Islet of Langerhans (tissue), 1 donor: ENCODE data around the gene SLC44A4.
"Not testable (repeated sequence)": the region's sequence is repeated elsewhere in the genome, so short reads cannot be mapped to it uniquely, and the experiment has no call there.

Experiments
- FAIRE-seq: peaks from one replicate; lab custom pipeline; 2011; peaks lifted over from hg19 to GRCh38; lab: Jason Lieb, UNC

Gene SLC44A4

DNA sequence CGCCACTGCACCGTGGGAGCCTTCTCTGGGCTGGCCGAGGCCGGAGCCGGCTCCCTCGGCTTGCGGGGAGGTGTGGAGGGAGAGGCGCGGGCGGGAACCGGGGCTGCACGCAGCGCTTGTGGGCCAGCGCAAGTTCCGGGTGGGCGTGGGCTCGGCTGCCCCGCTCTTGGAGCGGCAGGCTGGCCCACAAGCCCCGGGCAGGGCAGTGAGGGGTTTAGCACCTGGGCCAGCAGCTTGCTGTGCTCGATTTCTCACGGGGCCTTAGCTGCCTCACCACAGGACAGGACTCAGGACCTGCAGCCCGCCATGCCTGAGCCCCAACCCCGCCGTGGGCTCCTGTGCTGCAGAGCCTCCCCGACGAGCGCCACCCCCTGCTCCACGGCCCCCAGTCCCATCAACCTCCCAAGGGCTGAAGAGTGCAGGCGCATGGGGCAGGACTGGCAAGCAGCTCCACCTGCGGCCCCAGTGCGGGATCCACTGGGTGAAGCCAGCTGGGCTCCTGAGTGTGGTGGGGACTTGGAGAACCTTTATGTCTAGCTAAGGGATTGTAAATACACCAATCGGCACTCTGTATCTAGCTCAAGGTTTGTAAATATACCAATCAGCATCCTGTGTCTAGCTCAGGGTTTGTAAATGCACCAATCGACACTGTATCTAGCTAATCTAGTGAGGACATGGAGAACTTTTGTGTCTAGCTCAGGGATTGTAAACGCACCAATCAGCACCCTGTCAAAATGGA, 26.6 kb downstream of the SLC44A4 start:
- FAIRE-seq, result not testable (repeated sequence)

DNA sequence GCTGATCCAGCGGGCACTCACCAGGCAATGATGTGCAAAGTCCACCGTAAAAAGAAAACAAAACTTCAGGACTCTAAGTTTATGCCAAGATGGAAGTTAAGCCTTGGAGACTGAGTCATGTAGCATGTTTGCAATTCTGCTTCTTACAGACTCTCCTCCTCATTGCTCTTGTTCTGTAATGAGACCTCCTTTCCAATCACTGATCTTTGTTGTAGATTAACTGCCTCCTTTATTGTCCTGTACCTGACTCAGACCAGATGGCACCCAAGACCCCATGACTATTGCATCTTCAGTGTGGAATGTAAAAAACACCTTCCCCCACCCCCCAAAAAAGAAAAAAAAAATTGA, 27.3 kb downstream of the SLC44A4 start:
- no peak for FAIRE-seq

GRCh38 chr6:31850765-31851484, 27.9 kb downstream of the SLC44A4 start:
- FAIRE-seq, result no peak

DNA sequence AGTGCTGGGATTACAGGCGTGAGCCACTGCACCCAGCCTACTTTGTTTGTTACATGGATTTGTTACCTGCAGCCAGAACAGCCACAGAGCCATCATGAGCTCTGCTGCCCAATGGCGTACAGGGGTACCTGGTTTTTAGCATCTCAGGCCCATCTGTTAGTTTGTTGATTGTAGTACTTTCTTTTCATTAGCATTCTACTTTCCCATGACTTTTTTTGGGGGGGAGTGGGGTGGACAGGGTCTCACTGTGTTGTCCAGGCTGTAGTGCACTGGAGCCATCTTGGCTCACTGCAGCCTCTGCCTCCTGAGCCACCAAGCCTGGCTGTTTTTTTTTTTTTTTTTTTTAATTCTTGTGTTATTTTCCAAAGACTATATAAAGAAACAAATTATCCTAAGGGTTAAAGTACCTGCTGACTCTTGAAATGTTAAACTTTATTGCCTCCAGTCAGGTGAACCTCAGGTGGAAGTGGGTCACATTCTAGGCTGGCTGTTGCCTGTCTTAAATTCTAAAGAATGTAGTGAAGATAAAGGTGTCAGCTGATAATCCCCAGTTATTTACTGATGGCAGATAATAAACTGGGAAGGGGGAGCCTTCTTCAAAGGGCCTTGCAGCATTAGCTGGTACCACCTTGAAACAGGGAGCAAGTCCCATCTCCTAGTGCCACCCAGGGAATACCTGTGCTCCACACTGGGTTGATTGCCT, 31.4 kb downstream of the SLC44A4 start:
- no peak for FAIRE-seq

DNA sequence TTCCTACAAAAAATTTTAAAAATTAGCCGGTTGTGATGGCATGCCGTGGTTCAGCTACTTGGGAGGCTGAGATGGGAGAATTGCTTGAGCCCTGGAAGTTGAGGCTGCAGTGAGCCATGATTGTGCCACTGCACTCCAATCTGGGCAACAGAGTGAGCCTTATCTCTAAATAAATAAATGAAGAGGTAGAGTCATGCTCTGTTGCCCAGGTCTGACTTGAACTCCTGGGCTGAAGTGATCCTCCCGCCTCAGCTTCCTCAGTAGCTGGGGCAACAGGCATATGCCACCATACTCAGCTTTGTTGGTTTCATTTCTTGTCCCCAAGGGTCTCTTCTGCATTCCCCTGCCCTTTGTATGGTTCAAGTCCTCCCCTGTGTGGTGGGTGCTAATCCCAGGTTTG, 34.3 kb downstream of the SLC44A4 start:
- FAIRE-seq, result no peak

DNA sequence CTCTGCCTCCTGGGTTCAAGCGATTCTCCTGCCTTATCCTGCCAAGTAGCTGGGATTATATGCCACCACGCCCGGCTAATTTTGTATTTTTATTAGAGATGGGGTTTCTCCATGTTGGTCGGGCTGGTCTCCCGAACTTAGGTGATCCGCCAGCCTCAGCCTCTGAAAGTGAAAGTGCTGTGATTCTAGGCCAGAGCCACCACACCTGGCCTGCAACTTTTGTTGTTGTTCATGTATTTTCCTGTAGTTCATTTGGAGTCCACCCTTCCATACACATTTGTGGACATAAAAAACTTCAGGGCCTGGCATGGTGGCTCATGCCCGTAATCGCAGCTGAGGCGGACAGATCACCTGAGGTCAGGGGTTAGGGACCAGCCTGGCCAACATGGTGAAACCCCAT, 36.7 kb downstream of the SLC44A4 start:
- no peak for FAIRE-seq

- FAIRE-seq, result not testable (repeated sequence)
Measured at GRCh38 chr6:31839779-31840126, 39.0 kb downstream of the SLC44A4 start.

- no peak for FAIRE-seq
Measured at GRCh38 chr6:31838968-31839367, 39.8 kb downstream of the SLC44A4 start.

GRCh38 chr6:31838114-31838553, 40.7 kb downstream of the SLC44A4 start:
- FAIRE-seq, result not testable (repeated sequence)

DNA sequence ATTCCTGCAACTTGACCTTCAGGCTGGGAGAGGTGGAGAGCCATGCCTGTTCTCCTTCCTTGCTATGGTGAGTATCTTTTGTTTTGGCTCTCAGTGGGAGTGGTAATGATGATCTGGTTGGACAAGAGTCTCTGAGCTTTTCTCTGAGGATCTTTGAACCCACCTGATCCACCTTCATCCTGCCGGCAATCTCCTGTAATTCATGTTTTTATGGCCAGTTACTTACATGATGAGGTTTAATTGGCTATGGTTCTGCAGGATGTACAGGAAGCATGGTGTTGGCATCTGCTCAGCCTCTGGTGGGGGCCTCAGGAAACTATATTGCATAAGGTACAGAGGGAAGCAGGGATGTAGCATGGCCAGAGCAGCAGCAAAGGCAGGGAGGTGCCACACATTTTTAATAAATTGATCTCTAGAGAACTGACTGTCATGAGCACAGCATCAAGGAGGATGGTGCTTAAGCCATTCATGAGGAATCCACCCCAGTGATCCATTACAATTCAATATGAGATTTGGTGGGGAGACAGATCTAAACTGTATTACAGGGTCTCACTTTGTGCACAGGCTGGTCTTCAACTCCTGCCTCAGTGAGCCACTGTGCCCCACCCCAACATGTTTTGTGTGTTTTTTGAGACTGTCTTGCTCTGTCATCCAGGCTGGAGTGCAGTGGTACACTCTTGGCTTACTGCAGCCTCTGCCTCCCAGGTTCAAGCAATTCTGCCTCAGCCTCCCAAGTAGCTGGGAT, 41.3 kb downstream of the SLC44A4 start:
- no peak for FAIRE-seq

DNA sequence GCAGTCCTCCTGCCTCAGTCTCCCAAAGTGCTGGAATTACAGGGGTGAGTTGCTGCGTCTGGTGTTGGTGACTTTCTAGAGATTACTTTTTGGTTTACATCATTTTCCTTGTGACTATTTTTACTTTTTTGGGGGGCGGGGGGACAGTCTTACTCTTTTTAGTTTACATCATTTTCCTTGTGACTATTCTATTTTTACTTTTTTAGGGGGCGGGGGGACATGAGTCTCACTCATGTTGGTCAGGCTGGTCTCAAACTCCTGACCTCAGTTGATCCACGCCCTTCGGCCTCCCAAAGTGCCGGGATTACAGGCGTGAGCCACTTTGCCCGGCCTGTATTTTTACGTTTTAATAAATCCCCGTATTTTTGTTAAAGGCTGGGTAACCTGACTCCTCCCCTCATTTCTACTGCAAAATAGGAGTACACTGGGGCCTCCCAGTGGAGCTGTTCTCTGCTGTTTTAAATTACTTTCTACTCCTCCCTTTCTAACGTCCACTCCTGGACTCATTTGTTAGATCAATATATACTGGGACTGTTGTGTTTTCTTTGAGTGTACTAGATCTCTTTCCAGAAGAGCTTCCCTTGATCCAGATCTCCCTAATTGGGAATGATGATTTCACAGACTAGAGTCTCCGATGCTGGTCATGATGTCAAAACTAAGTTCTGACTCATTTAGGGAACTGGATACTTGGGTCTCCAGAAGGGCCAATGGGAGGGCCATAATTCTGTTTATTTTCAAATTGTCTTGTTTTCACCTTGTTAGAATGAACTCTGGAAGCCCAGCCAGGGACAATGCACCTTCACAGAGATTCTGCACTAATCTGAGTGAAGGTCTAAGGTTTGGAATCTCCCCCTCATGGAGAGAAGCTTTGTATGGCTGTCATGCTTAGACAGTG, 42.1 kb downstream of the SLC44A4 start:
- no peak for FAIRE-seq

DNA sequence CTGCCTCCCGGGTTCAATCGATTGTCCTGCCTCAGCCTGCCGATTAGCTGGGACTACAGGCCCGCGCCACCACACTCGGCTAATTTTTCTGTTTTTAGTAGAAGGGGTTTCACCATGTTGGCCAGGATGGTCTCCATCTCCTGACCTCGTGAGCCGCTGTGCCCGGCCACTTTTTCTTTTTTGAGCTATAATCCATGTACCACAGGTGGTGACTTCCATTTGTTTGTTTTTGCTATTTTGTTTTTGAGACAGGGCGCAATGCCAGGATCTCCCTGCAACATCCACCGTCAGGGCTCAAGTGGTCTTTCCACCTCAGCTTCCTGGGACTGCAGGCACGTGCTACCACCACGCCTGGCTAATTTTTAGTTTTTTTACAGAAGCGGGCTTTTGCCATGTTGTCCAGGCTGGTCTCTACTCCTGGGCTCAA, 42.7 kb downstream of the SLC44A4 start:
- FAIRE-seq, result no peak

- FAIRE-seq, result no peak
Measured at GRCh38 chr6:31834367-31835250, 44.2 kb downstream of the SLC44A4 start.

- FAIRE-seq, result no peak
Measured at GRCh38 chr6:31831350-31832215, 47.2 kb downstream of the SLC44A4 start.

GRCh38 chr6:31830886-31831335, 47.9 kb downstream of the SLC44A4 start:
- FAIRE-seq, result no peak

DNA sequence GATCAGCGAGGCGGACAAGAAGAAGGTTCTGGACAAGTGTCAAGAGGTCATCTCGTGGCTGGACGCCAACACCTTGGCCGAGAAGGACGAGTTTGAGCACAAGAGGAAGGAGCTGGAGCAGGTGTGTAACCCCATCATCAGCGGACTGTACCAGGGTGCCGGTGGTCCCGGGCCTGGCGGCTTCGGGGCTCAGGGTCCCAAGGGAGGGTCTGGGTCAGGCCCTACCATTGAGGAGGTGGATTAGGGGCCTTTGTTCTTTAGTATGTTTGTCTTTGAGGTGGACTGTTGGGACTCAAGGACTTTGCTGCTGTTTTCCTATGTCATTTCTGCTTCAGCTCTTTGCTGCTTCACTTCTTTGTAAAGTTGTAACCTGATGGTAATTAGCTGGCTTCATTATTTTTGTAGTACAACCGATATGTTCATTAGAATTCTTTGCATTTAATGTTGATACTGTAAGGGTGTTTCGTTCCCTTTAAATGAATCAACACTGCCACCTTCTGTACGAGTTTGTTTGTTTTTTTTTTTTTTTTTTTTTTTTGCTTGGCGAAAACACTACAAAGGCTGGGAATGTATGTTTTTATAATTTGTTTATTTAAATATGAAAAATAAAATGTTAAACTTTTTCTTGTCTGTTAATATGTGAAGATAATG, 49.0 kb downstream of the SLC44A4 start:
- peak; percentile 24 for FAIRE-seq

- FAIRE-seq, result peak; percentile 43
Measured at GRCh38 chr6:31827286-31828079, 51.3 kb downstream of the SLC44A4 start, which contains the start of gene HSPA1B. HSPA1B (plus strand) TSS chr6:31827738; CDS start chr6:31827951, 213 bp downstream.

GRCh38 chr6:31826793-31827285, 52.0 kb downstream of the SLC44A4 start:
- FAIRE-seq, result no peak
